H54 (cell line): ENCODE results near the gene ZSCAN5A.
"Not testable (repeated sequence)": the region's sequence is repeated elsewhere in the genome, so short reads cannot be mapped to it uniquely, and the experiment has no call there.

Source experiments
- DNase-seq: peaks from one replicate; pipeline ENCODE4 v3.0.0; 2011; ENCODE audit warnings: low spot score, mixed read lengths; ENCODE audit not compliant: insufficient read length
- FAIRE-seq: peaks from 3 replicates; lab custom pipeline; 2011; peaks lifted over from hg19 to GRCh38; lab: Jason Lieb, UNC
- POLR2A ChIP-seq: IDR thresholded peaks from 2 replicates; pipeline ENCODE4 v1.6.1; 2011; ENCODE audit warnings: low read depth, mild to moderate bottlenecking, low read length

ZSCAN5A gene

DNA sequence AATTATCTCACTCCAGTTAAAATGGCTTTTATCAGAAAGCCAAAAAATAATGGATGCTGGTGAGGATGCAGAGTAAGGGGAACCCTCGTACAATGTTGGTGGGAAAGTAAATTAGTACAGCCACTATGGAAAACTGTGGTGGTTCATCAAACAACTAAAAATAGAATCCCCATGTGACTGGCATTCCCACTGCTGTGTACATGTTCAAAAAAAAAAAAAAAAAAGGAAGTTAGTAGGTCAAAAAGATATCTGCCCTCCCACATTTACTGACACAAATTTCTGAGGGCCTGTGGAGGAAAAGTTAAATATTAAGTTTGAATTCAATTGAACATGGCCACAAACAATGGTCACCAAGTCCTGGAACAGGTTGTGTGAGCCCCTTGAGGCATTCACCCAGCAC lies 9.8 kb upstream of the ZSCAN5A start:
- DNase-seq (no peak), FAIRE-seq (no peak)
- TF ChIP-seq POLR2A: no peak

GRCh38 chr19:56321989-56322440 lies 7.4 kb upstream of the ZSCAN5A start:
- FAIRE-seq: no peak
- DNase-seq: no peak

GRCh38 chr19:56321254-56321988 lies 6.8 kb upstream of the ZSCAN5A start:
- DNase-seq: no peak
- no peak for FAIRE-seq

More at GRCh38 chr19:56321989-56322440, 7.4 kb upstream of the ZSCAN5A start:
- TF ChIP-seq POLR2A: no peak

GRCh38 chr19:56319991-56320390 lies 5.4 kb upstream of the ZSCAN5A start:
- DNase-seq: no peak
- FAIRE-seq: no peak
- no peak for TF ChIP-seq POLR2A

More at GRCh38 chr19:56321254-56321988, 6.8 kb upstream of the ZSCAN5A start:
- no peak for TF ChIP-seq POLR2A

GRCh38 chr19:56317749-56318148 lies 3.1 kb upstream of the ZSCAN5A start:
- DNase-seq (no peak), FAIRE-seq (no peak)
- no peak for TF ChIP-seq POLR2A

- TF ChIP-seq POLR2A: no peak
- DNase-seq (no peak), FAIRE-seq (no peak)
Observed at GRCh38 chr19:56316728-56317127, 2.1 kb upstream of the ZSCAN5A start.

DNA sequence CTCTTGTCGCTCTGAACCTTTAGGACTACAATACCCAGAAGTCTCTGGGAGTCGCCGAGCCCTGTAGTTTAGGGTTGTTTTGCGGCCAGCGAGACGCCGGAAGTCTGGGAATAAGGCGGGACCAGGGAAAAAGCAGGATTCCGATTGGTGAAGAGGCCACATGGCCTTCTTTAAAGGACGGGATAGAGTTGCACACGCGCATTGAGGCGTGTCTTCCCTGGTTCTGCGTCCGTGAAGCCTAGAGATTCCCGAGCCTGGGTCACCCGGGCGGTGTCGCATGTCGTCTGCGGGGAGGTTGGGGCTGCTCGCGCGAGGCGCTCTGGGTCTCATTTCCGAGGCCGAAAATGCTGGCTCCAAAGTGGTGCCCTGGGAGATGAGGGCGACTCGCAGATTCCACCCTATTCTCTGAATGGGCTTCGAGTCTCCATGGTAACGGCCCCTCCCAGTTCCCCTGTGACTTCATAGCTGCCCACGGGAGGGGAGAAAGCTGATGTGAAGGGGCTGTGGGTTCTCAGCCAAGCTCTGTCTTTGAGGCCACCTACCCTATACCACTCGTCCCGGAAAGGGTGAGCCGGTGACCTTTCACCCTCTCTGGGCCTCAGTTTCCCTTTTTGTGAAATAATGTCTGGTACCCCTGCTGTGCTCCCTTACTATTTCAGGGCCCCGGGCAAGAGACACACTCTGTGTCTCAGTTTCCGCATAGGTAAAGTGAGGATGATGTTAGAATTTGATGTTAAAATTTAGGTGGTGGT lies 614 bp upstream of the ZSCAN5A start:
- TF ChIP-seq POLR2A: peak; percentile 80
- DNase-seq (peak; percentile 98), FAIRE-seq (peak; percentile 41)

- DNase-seq (peak; percentile 28), FAIRE-seq (no peak)
- no peak for TF ChIP-seq POLR2A
Observed at GRCh38 chr19:56314018-56314380, 640 bp downstream of the ZSCAN5A start.

- no peak for DNase-seq
- FAIRE-seq: no peak
- TF ChIP-seq POLR2A: no peak
Observed at GRCh38 chr19:56312787-56313657, 1.6 kb downstream of the ZSCAN5A start.

- DNase-seq: no peak
- no peak for TF ChIP-seq POLR2A
- no peak for FAIRE-seq
Observed at GRCh38 chr19:56312342-56312741, 2.3 kb downstream of the ZSCAN5A start.

DNA sequence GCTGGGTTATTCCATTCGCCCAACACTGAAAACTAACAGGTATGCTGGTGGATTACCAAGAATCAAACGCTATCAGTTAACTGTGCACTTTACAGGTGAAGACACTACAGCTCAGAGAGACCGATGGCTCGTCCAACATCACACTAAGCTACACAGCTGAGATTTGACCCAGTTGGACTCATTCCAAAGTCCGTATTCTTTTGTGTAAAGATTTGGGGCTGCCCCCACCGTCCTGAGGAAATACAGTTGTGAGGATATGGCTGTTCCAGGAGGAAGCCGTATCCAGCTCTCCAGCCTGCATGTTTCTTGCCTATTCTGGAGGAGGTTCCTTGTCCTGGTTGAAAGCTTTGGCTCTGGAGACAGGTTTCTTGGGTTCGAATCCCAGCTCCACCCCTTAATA lies 4.2 kb downstream of the ZSCAN5A start:
- no peak for FAIRE-seq

GRCh38 chr19:56309511-56310185 lies 5.0 kb downstream of the ZSCAN5A start:
- DNase-seq: peak; percentile 84
- no peak for TF ChIP-seq POLR2A
- no peak for FAIRE-seq

More for the DNA sequence above, 4.2 kb downstream of the ZSCAN5A start:
- DNase-seq: no peak
- no peak for TF ChIP-seq POLR2A

DNA sequence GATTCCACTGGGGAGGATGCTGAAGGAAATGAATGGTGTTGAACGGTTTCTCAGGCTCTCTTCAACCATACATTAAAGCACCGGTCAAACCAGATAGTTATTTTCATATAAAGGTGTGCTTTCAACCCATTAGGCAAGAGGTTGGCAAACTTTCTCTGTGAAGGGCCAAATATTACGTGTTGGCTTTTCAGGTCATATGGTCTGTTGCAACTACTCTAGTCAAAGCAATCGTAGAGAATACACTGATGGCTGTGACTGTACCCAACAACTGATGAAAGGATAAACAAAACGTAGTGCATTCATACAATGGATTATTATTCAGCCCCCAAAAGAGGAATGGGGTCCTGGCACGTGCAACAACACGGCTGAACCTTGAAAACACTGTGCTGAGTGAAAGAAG lies 5.8 kb downstream of the ZSCAN5A start:
- no peak for TF ChIP-seq POLR2A
- DNase-seq: no peak
- no peak for FAIRE-seq

- not testable (repeated sequence) for FAIRE-seq, DNase-seq
Observed at GRCh38 chr19:56307062-56307461, 7.6 kb downstream of the ZSCAN5A start.
